ENCODE measurements around the gene PSAP. TPM values are rescaled to one million over a fixed set of nuclear protein-coding genes. Genes with fewer than 3 reads are reported as not detected.
"Not testable (repeated sequence)": the region's sequence is repeated elsewhere in the genome, so short reads cannot be mapped to it uniquely, and the experiment has no call there.

PSAP gene
- polyA plus RNA-seq, 1 experiment = 1,979 TPM

- TF ChIP-seq CTCF (IDR thresholded peaks at IDR 0.05; ENCODE audit: insufficient read depth, low read depth, low read length) = no peak
- Histone ChIP-seq H3K4me3 (ENCODE audit: low read depth, low read length) (no peak overlapping the region), H3K36me3 (ENCODE audit: control insufficient read depth, insufficient read depth, low read length) (no peaks in the 10 kb centered on the region), H3K27me3 (ENCODE audit: control insufficient read depth, insufficient read depth, low read length) (no peaks in the 10 kb centered on the region)
- DNase-seq (ENCODE audit: low read depth) = no peak
- ChIA-PET CTCF (interaction anchor here (1.2 kb wide), 1 partner anchor 9 kb away, joined by 3 read pairs; no protein-coding TSS in a partner anchor), POLR2A (no interaction called here)
Observed at GRCh38 chr10:71887743-71888142, 36.7 kb upstream of the PSAP start.

GRCh38 chr10:71882813-71883659, 32.0 kb upstream of the PSAP start:
- H3K4me3 ChIP-seq (ENCODE audit: low read depth, low read length) = no peak overlapping the region
- no peak for DNase-seq (ENCODE audit: low read depth)
- POLR2A ChIA-PET = no interaction called here
- H3K27me3 ChIP-seq (ENCODE audit: control insufficient read depth, insufficient read depth, low read length) = peaks cover 3% of the 10 kb centered on the region
- TF ChIP-seq CTCF (IDR thresholded peaks at IDR 0.05; ENCODE audit: insufficient read depth, low read depth, low read length) = no peak
- H3K36me3 ChIP-seq (ENCODE audit: control insufficient read depth, insufficient read depth, low read length) = no peaks in the 10 kb centered on the region
- CTCF ChIA-PET = interaction anchor here (3.7 kb wide), 1 partner anchor 13 kb away, joined by 16 read pairs; no protein-coding TSS in a partner anchor

- ChIA-PET CTCF (interaction anchor here (3.7 kb wide), 1 partner anchor 14 kb away, joined by 16 read pairs; no protein-coding TSS in a partner anchor), POLR2A (no interaction called here)
- H3K36me3 ChIP-seq (ENCODE audit: control insufficient read depth, insufficient read depth, low read length) = no peaks in the 10 kb centered on the region
Observed at GRCh38 chr10:71881647-71882355, 30.8 kb upstream of the PSAP start.

GRCh38 chr10:71881307-71881624, 30.2 kb upstream of the PSAP start:
- H3K36me3 ChIP-seq (ENCODE audit: control insufficient read depth, insufficient read depth, low read length); DNase-seq (ENCODE audit: low read depth); POLR2A ChIA-PET; H3K27me3 ChIP-seq (ENCODE audit: control insufficient read depth, insufficient read depth, low read length); H3K4me3 ChIP-seq (ENCODE audit: low read depth, low read length): not testable (repeated sequence)
- CTCF ChIA-PET = interaction anchor here (3.7 kb wide), 1 partner anchor 15 kb away, joined by 16 read pairs; no protein-coding TSS in a partner anchor

More at GRCh38 chr10:71881647-71882355, 30.8 kb upstream of the PSAP start:
- H3K27me3 ChIP-seq (ENCODE audit: control insufficient read depth, insufficient read depth, low read length) = peaks cover 3% of the 10 kb centered on the region
- TF ChIP-seq CTCF (IDR thresholded peaks at IDR 0.05; ENCODE audit: insufficient read depth, low read depth, low read length) = no peak
- H3K4me3 ChIP-seq (ENCODE audit: low read depth, low read length) = no peak overlapping the region
- no peak for DNase-seq (ENCODE audit: low read depth)

GRCh38 chr10:71880425-71881306, 29.6 kb upstream of the PSAP start:
- no peaks in the 10 kb centered on the region for H3K36me3 ChIP-seq (ENCODE audit: control insufficient read depth, insufficient read depth, low read length)
- DNase-seq (ENCODE audit: low read depth) = no peak
- POLR2A ChIA-PET = no interaction called here
- no peak for TF ChIP-seq CTCF (IDR thresholded peaks at IDR 0.05; ENCODE audit: insufficient read depth, low read depth, low read length)
- H3K4me3 ChIP-seq (ENCODE audit: low read depth, low read length) = no peak overlapping the region
- CTCF ChIA-PET = interaction anchor here (0.6 to 3.7 kb wide), 3 partner anchors 15 to 1373 kb away, joined by 3 to 16 read pairs (median 3); no protein-coding TSS in a partner anchor
- peaks cover 3% of the 10 kb centered on the region for H3K27me3 ChIP-seq (ENCODE audit: control insufficient read depth, insufficient read depth, low read length)
